Keratinocyte (primary cell): Measurements from ENCODE around the gene KBTBD12. TPM values are rescaled to one million over a fixed set of nuclear protein-coding genes. Genes with fewer than 3 reads are reported as not detected.

ENCODE experiments used
- DNase-seq: peaks from one replicate; pipeline ENCODE4 v3.0.0-alpha.2; 2011; ENCODE audit warnings: low read depth, missing footprints, low spot score
- FAIRE-seq: peaks from 2 replicates; lab custom pipeline; 2011; peaks lifted over from hg19 to GRCh38; lab: Jason Lieb, UNC
- H2AFZ ChIP-seq: 2 replicates; pipeline ENCODE4 v1.6.0; 2012; ENCODE audit warnings: low read length, control low read depth, inconsistent platforms; ENCODE audit not compliant: control insufficient read depth
- H3K27ac ChIP-seq: 2 replicates; pipeline ENCODE4 v1.5.1; 2011; ENCODE audit warnings: low read length; ENCODE audit not compliant: control insufficient read depth, insufficient read depth
- H3K27me3 ChIP-seq: 3 replicates; pipeline ENCODE4 v1.6.0; 2011; ENCODE audit warnings: low read length; ENCODE audit not compliant: control insufficient read depth, insufficient read depth; ENCODE audit errors: extremely low read depth
- H3K36me3 ChIP-seq, 2 experiments: 2 replicates in 1 of 2; 3 replicates in 1 of 2; pipeline ENCODE4 v1.5.1; 2011; ENCODE audit warnings: low read length in 2 of 2, mild to moderate bottlenecking in 1 of 2; ENCODE audit not compliant: control insufficient read depth in 2 of 2, insufficient read depth in 2 of 2; ENCODE audit errors: extremely low read depth in 1 of 2
- H3K4me1 ChIP-seq: 3 replicates; pipeline ENCODE4 v1.5.1; 2011; ENCODE audit warnings: low read length; ENCODE audit not compliant: control insufficient read depth, insufficient read depth; ENCODE audit errors: extremely low read depth
- H3K4me2 ChIP-seq: 3 replicates; pipeline ENCODE4 v1.6.0; 2011; ENCODE audit warnings: low read depth, low read length; ENCODE audit not compliant: control insufficient read depth, insufficient read depth; ENCODE audit errors: extremely low read depth
- H3K4me3 ChIP-seq, 3 experiments: fragments of 200-600 bp in 1 of 3; sonication (generic) in 1 of 3; 2 replicates in 2 of 3; 3 replicates in 1 of 3; pipeline ENCODE4 v1.5.1; 2011 to 2016; ENCODE audit warnings: low read length in 3 of 3, mild to moderate bottlenecking in 3 of 3, control low read depth in 2 of 3, inconsistent platforms in 1 of 3, low read depth in 1 of 3, mixed read lengths in 1 of 3, mixed run types in 1 of 3, moderate library complexity in 1 of 3; ENCODE audit not compliant: control insufficient read depth in 2 of 3, insufficient read depth in 2 of 3; ENCODE audit errors: extremely low read depth in 1 of 3
- H3K79me2 ChIP-seq: 2 replicates; pipeline ENCODE4 v1.6.0; 2012; ENCODE audit warnings: low read length; ENCODE audit not compliant: control insufficient read depth, insufficient read depth
- H3K9ac ChIP-seq: 3 replicates; pipeline ENCODE4 v1.6.0; 2011; ENCODE audit warnings: low read length; ENCODE audit not compliant: control insufficient read depth, insufficient read depth; ENCODE audit errors: extremely low read depth
- H3K9me1 ChIP-seq: 3 replicates; pipeline ENCODE4 v1.6.0; 2011; ENCODE audit warnings: low read length; ENCODE audit not compliant: control insufficient read depth, insufficient read depth; ENCODE audit errors: extremely low read depth
- H3K9me3 ChIP-seq: 2 replicates; pipeline ENCODE4 v1.5.1; 2012; ENCODE audit warnings: low read depth, low read length; ENCODE audit not compliant: control insufficient read depth
- H4K20me1 ChIP-seq: 3 replicates; pipeline ENCODE4 v1.6.0; 2011; ENCODE audit warnings: low read length; ENCODE audit not compliant: control insufficient read depth, insufficient read depth; ENCODE audit errors: extremely low read depth
- EZH2 ChIP-seq: IDR thresholded peaks from one replicate; pipeline ENCODE4 v1.6.1; 2012; ENCODE audit warnings: inconsistent platforms, mild to moderate bottlenecking, low read length, moderate library complexity
- dilution Hi-C: fragments of 300-500 bp; cut with MboI; formaldehyde crosslinking; loops from one replicate; pipeline ENCODE4 v1.7.0; 2020; ENCODE audit warnings: low sequenced_read_pairs; ENCODE audit not compliant: extremely low pct_ligation_motif_present
- polyA plus RNA-seq, 5 experiments: library from polyadenylated mRNA; depleted of rRNA in 3 of 5; stranded (reverse) in 3 of 5; stranded (forward) in 1 of 5; unstranded in 1 of 5; fragments of >200 nt; gene quantifications; 1 replicate in 1 of 5; 2 replicates in 3 of 5; 3 replicates in 1 of 5; pipeline versions ENCODE4 v1.2.1 to v1.2.3, GENCODE V29; 2011 to 2012; ENCODE audit warnings: missing spikeins in 2 of 5, low read depth in 1 of 5, low replicate concordance in 1 of 5
- TF ChIP-seq, protein P1 (sequence below), 3 experiments: IDR thresholded peaks in 1 of 3; conservative IDR thresholded peaks in 1 of 3; optimal IDR thresholded peaks in 1 of 3; 2 replicates in 2 of 3; 3 replicates in 1 of 3; pipeline versions ENCODE3 to v1.5.1; 2011; ENCODE audit warnings: low read length in 3 of 3, mild to moderate bottlenecking in 3 of 3, moderate library complexity in 2 of 3, control low read depth in 1 of 3, inconsistent platforms in 1 of 3; ENCODE audit not compliant: insufficient read depth in 2 of 3; ENCODE audit errors: extremely low read depth in 1 of 3

KBTBD12 gene
- polyA plus RNA-seq, 1 donor (not counting 4 experiments of a cell fraction or from before 2014, with no cell fraction given), result not detected

DNA sequence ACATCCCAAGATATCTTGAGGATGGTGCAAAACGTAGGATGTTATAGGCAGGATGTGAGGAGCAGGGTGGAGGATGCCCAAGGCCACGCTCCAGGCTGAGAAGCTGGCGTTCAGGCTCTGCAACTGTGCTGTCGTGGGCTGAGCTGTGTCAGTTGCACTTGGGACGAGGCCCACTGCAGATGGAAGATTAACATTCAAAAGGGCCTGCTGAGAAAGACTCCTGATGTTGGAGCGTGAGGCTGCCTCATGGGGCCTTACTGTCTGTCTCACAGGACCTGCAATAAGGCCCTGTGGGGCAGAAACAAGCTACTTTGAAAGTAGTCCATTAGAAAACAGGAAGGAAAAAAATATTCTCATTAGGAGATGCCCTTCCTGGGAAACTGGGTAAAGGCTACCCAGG lies 76.6 kb downstream of the KBTBD12 start:
- Histone ChIP-seq H3K9me3 (no peaks in the 10 kb centered on the region), H3K36me3 (no peaks in the 10 kb centered on the region), H3K27ac (no peak overlapping the region), H4K20me1 (no peaks in the 10 kb centered on the region), H3K4me3 (no peak overlapping the region), H3K9ac (no peak overlapping the region), H3K27me3 (no peaks in the 10 kb centered on the region), H3K4me1 (no peaks in the 10 kb centered on the region), H3K79me2 (no peaks in the 10 kb centered on the region), H3K4me2 (no peak overlapping the region), H2AFZ (no peak overlapping the region), H3K9me1 (no peaks in the 10 kb centered on the region)
- DNase-seq (no peak), FAIRE-seq (no peak)
- no peak for TF ChIP-seq EZH2
- TF ChIP-seq, protein P1, sequence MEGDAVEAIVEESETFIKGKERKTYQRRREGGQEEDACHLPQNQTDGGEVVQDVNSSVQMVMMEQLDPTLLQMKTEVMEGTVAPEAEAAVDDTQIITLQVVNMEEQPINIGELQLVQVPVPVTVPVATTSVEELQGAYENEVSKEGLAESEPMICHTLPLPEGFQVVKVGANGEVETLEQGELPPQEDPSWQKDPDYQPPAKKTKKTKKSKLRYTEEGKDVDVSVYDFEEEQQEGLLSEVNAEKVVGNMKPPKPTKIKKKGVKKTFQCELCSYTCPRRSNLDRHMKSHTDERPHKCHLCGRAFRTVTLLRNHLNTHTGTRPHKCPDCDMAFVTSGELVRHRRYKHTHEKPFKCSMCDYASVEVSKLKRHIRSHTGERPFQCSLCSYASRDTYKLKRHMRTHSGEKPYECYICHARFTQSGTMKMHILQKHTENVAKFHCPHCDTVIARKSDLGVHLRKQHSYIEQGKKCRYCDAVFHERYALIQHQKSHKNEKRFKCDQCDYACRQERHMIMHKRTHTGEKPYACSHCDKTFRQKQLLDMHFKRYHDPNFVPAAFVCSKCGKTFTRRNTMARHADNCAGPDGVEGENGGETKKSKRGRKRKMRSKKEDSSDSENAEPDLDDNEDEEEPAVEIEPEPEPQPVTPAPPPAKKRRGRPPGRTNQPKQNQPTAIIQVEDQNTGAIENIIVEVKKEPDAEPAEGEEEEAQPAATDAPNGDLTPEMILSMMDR (optimal IDR thresholded peaks at IDR 0.05 in 1 of 3, IDR thresholded peaks at IDR 0.05 in 1 of 3, conservative IDR thresholded peaks at IDR 0.05 in 1 of 3; ENCODE audit: extremely low read depth in 1 of 3, insufficient read depth in 2 of 3, low read length in 3 of 3), result no peak
- dilution Hi-C loops, result no loop called here

GRCh38 chr3:127992127-127992526 lies 77.1 kb downstream of the KBTBD12 start:
- dilution Hi-C loops, result no loop called here
- Histone ChIP-seq H3K27ac (no peak overlapping the region), H3K27me3 (no peaks in the 10 kb centered on the region), H3K4me3 (no peak overlapping the region), H3K4me1 (no peaks in the 10 kb centered on the region), H4K20me1 (no peaks in the 10 kb centered on the region), H3K79me2 (no peaks in the 10 kb centered on the region), H3K4me2 (no peak overlapping the region), H2AFZ (no peak overlapping the region), H3K36me3 (no peaks in the 10 kb centered on the region), H3K9me1 (no peaks in the 10 kb centered on the region), H3K9ac (no peak overlapping the region), H3K9me3 (no peaks in the 10 kb centered on the region)
- no peak for TF ChIP-seq EZH2
- TF ChIP-seq, protein P1 (optimal IDR thresholded peaks at IDR 0.05 in 1 of 3, IDR thresholded peaks at IDR 0.05 in 1 of 3, conservative IDR thresholded peaks at IDR 0.05 in 1 of 3; ENCODE audit: extremely low read depth in 1 of 3, insufficient read depth in 2 of 3, low read length in 3 of 3), result no peak
- DNase-seq (no peak), FAIRE-seq (no peak)
